Measurements from ENCODE around the gene TP63.

DNA sequence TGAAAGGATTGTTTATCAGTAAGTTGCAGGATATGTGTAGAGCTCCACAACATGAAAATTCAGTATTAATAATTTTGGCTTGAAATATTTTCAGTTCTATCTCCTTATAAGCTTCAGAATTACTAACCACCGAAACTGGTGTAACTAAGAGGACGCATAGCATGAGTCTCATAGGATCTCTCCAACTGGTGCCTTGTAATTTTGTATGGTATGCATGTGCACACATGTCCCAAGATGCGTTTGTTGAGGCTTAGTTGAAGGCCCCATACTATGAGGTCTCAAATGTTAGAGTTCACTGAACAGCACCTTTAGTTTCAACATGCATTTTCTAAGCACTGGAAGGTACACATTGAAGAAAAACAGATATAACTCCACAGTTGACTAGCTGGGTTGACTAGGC is 195.4 kb downstream of the TP63 start:
- TF ChIP-seq EZH2 (IDR thresholded peaks at IDR 0.05; ENCODE audit: borderline replicate concordance, insufficient read depth, low read length, poor library complexity, severe bottlenecking) (no peak), RAD21 (conservative IDR thresholded peaks at IDR 0.05) (no peak)
- TF ChIP-seq, protein P1, sequence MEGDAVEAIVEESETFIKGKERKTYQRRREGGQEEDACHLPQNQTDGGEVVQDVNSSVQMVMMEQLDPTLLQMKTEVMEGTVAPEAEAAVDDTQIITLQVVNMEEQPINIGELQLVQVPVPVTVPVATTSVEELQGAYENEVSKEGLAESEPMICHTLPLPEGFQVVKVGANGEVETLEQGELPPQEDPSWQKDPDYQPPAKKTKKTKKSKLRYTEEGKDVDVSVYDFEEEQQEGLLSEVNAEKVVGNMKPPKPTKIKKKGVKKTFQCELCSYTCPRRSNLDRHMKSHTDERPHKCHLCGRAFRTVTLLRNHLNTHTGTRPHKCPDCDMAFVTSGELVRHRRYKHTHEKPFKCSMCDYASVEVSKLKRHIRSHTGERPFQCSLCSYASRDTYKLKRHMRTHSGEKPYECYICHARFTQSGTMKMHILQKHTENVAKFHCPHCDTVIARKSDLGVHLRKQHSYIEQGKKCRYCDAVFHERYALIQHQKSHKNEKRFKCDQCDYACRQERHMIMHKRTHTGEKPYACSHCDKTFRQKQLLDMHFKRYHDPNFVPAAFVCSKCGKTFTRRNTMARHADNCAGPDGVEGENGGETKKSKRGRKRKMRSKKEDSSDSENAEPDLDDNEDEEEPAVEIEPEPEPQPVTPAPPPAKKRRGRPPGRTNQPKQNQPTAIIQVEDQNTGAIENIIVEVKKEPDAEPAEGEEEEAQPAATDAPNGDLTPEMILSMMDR (IDR thresholded peaks at IDR 0.05; ENCODE audit: poor library complexity, severe bottlenecking) = no peak
